ENCODE measurements around the gene FAM216A.

- TF ChIP-seq POLR2AphosphoS5 (IDR thresholded peaks at IDR 0.05) (no peak), POLR2A (IDR thresholded peaks at IDR 0.05) (no peak)
Observed at GRCh38 chr12:110501399-110501751, 32.7 kb downstream of the FAM216A start.
